K562 (cell line): ENCODE results near the gene ZSWIM1. TPM values are rescaled to one million over a fixed set of nuclear protein-coding genes. Genes with fewer than 3 reads are reported as not detected.

Source experiments
- ATAC-seq: fragments of 200-7000 bp; cut with Tn5 transposase; 3 replicates; pipeline ENCODE4 v1.9.1; 2020; ENCODE audit warnings: moderate library complexity
- BruUV-seq: library from RNA; stranded (reverse); fragments of 400-500 nt; replicated peaks from 2 replicates; lab custom pipeline; 2021; lab: Mats Ljungman, UMichigan
- CTCF ChIA-PET: fragments of 300-600 bp; formaldehyde crosslinking; extraction: SDS; loops from one replicate; lab custom pipeline; 2021; ENCODE audit warnings: low intra/inter-chr PET ratio; lab: Yijun Ruan, JAX
- POLR2A ChIA-PET: fragments of 300-600, 350-650 bp; sonication (Branson Sonifier 250); formaldehyde crosslinking; extraction: SDS; loops from one replicate; lab custom pipeline; 2021; ENCODE audit warnings: antibody characterized with exemption, inconsistent platforms; lab: Yijun Ruan, JAX
- DNase-seq, 4 experiments: peaks; one replicate each; pipeline versions ENCODE4 v3.0.0 to v3.0.0-alpha.2; 2011 to 2018; ENCODE audit warnings: low spot score in 3 of 4, mixed read lengths in 3 of 4; ENCODE audit errors: extremely low read depth in 1 of 4
- FAIRE-seq: peaks from 2 replicates; lab custom pipeline; 2011; peaks lifted over from hg19 to GRCh38; lab: Jason Lieb, UNC
- H2AFZ ChIP-seq: 2 replicates; pipeline ENCODE4 v1.6.0; 2011; ENCODE audit warnings: low read depth, low read length, control low read depth, inconsistent platforms
- H3K27ac ChIP-seq: fragments of 200-600 bp; 3 replicates; pipeline ENCODE4 v1.8.0; 2011; ENCODE audit warnings: low read depth, mild to moderate bottlenecking, control low read depth, inconsistent platforms, low read length, moderate library complexity, mixed read lengths; ENCODE audit errors: extremely low read depth
- H3K27me3 ChIP-seq, 2 experiments: fragments of 300-600 bp in 1 of 2; 2 replicates in 1 of 2; 3 replicates in 1 of 2; pipeline versions ENCODE4 v1.6.0 to v1.8.0; 2011; ENCODE audit warnings: inconsistent platforms in 2 of 2, low read length in 2 of 2, mild to moderate bottlenecking in 1 of 2, mixed read lengths in 1 of 2, moderate library complexity in 1 of 2; ENCODE audit not compliant: control insufficient read depth in 2 of 2, insufficient read depth in 2 of 2
- H3K36me3 ChIP-seq: fragments of 300-600 bp; 3 replicates; pipeline ENCODE4 v1.8.0; 2011; ENCODE audit warnings: mild to moderate bottlenecking, low read length, inconsistent platforms; ENCODE audit not compliant: control insufficient read depth, insufficient read depth
- H3K4me1 ChIP-seq, 2 experiments: fragments of 200-600 bp in 1 of 2; replicated peaks in 1 of 2; 2 replicates in 1 of 2; 3 replicates in 1 of 2; pipeline versions ENCODE4 v1.5.1 to v1.8.0; 2011; ENCODE audit warnings: inconsistent platforms in 2 of 2, low read length in 2 of 2, mild to moderate bottlenecking in 1 of 2, mixed read lengths in 1 of 2, moderate library complexity in 1 of 2; ENCODE audit not compliant: control insufficient read depth in 2 of 2, insufficient read depth in 2 of 2
- H3K4me2 ChIP-seq: 2 replicates; pipeline ENCODE4 v1.6.1; 2011; ENCODE audit warnings: low read length, control low read depth, inconsistent platforms, mixed read lengths; ENCODE audit not compliant: insufficient read depth
- H3K4me3 ChIP-seq: fragments of 200-600 bp; sonication (generic), shearing (Covaris generic); 2 replicates; pipeline ENCODE4 v1.5.1; 2016; ENCODE audit warnings: control low read depth, inconsistent platforms
- H3K79me2 ChIP-seq: fragments of 200-600 bp; 3 replicates; pipeline ENCODE4 v1.8.0; 2011; ENCODE audit warnings: low read length, inconsistent platforms; ENCODE audit not compliant: control insufficient read depth, insufficient read depth
- H3K9ac ChIP-seq, 2 experiments: 2 replicates each; pipeline versions ENCODE4 v1.6.0 to v1.6.1; 2011; ENCODE audit warnings: low read depth in 2 of 2, low read length in 2 of 2, control low read depth in 1 of 2, inconsistent platforms in 1 of 2, mild to moderate bottlenecking in 1 of 2, mixed read lengths in 1 of 2; ENCODE audit not compliant: insufficient read depth in 1 of 2
- H3K9me1 ChIP-seq: one replicate; pipeline ENCODE4 v1.6.0; 2011; ENCODE audit warnings: inconsistent platforms, mild to moderate bottlenecking, low read length, moderate library complexity; ENCODE audit not compliant: control insufficient read depth, insufficient read depth
- H3K9me3 ChIP-seq: replicated peaks from 2 replicates; pipeline ENCODE4 v1.5.1; 2011; ENCODE audit warnings: low read depth, low read length, inconsistent platforms; ENCODE audit not compliant: control insufficient read depth, insufficient read depth
- H4K20me1 ChIP-seq: replicated peaks from 2 replicates; pipeline ENCODE4 v1.6.1; 2011; ENCODE audit warnings: low read length, inconsistent platforms, mixed read lengths; ENCODE audit not compliant: control insufficient read depth, insufficient read depth
- AFF4 ChIP-seq: sonication (generic); formaldehyde crosslinking; IDR thresholded peaks from 2 replicates; pipeline ENCODE4 v1.8.0; 2023; ENCODE audit warnings: mild to moderate bottlenecking, missing genetic modification reagents
- BRD4 ChIP-seq: fragments of 200-600 bp; sonication (generic); IDR thresholded peaks from 2 replicates; pipeline ENCODE4 v1.6.1; 2017; ENCODE audit warnings: inconsistent platforms
- CXXC5 ChIP-seq: fragments of 250-450 bp; sonication (Bioruptor Pico); IDR thresholded peaks from 2 replicates; pipeline ENCODE4 v1.8.0; 2022; ENCODE audit warnings: inconsistent platforms, mild to moderate bottlenecking, moderate library complexity
- EGR1 ChIP-seq: fragments of 450-650 bp; conservative IDR thresholded peaks from 2 replicates; pipeline ENCODE4 v1.6.1; 2017; ENCODE audit warnings: mild to moderate bottlenecking
- ELF1 ChIP-seq: fragments of 200-800 bp; sonication (Bioruptor generic); IDR thresholded peaks from 2 replicates; pipeline ENCODE4 v1.6.1; 2016; ENCODE audit warnings: missing genetic modification characterization, missing compliant biosample characterization
- HIVEP1 ChIP-seq: fragments of 250-450 bp; sonication (Bioruptor Pico); IDR thresholded peaks from 2 replicates; pipeline ENCODE4 v1.4.0; 2020; ENCODE audit warnings: mild to moderate bottlenecking
- JUND ChIP-seq, 2 experiments: IDR thresholded peaks; 2 replicates in 1 of 2; 3 replicates in 1 of 2; pipeline ENCODE4 v1.6.1; 2011; ENCODE audit warnings: borderline replicate concordance in 2 of 2, low read depth in 2 of 2, low read length in 2 of 2, improper control_type of control experiment in 1 of 2, missing biosample characterization in 1 of 2, missing genetic modification characterization in 1 of 2, missing genetic modification reagents in 1 of 2
- POLR2H ChIP-seq: IDR thresholded peaks from 2 replicates; pipeline ENCODE4 v1.6.1; 2016; ENCODE audit warnings: missing genetic modification characterization, low read depth, mild to moderate bottlenecking, control low read depth, missing compliant biosample characterization, moderate library complexity
- STAT5B ChIP-seq: fragments of 250-450 bp; sonication (Bioruptor Pico); IDR thresholded peaks from 2 replicates; pipeline ENCODE4 v1.8.0; 2021; ENCODE audit warnings: mild to moderate bottlenecking, inconsistent platforms
- TRIM28 ChIP-seq: fragments of 450-650 bp; IDR thresholded peaks from 2 replicates; pipeline ENCODE4 v1.6.1; 2017
- YY1 ChIP-seq, 3 experiments: IDR thresholded peaks; 2 replicates each; pipeline ENCODE4 v1.6.1; 2011; ENCODE audit warnings: low read length in 2 of 3, mild to moderate bottlenecking in 2 of 3, moderate library complexity in 2 of 3, borderline replicate concordance in 1 of 3, control low read depth in 1 of 3, low read depth in 1 of 3; ENCODE audit not compliant: insufficient read depth in 3 of 3, insufficient replicate concordance in 2 of 3, control insufficient read depth in 1 of 3, insufficient read length in 1 of 3; ENCODE audit errors: extremely low read depth in 1 of 3
- ZFP36 ChIP-seq: fragments of 150-350 bp; IDR thresholded peaks from 2 replicates; pipeline ENCODE4 v1.6.1; 2018; ENCODE audit warnings: low read length, low read depth; ENCODE audit not compliant: partially characterized antibody
- ZFX ChIP-seq: sonication (generic); formaldehyde crosslinking; IDR thresholded peaks from 2 replicates; pipeline ENCODE4 v1.8.0; 2022; ENCODE audit warnings: mild to moderate bottlenecking, missing genetic modification reagents, moderate library complexity
- ZNF23 ChIP-seq: fragments of 250-450 bp; sonication (Bioruptor Pico); IDR thresholded peaks from 2 replicates; pipeline ENCODE4 v1.4.0; 2020; ENCODE audit warnings: mild to moderate bottlenecking
- WGBS: fragments of 100-300 bp; shearing (Covaris generic); methylation state at CpG from one replicate; pipeline ENCODE4 v1.1.6; 2016; ENCODE audit warnings: low coverage, mixed read lengths; ENCODE audit not compliant: insufficient coverage; ENCODE audit errors: missing lambda C conversion rate; 5-methylcytosine and 5-hydroxymethylcytosine counted together
- in situ Hi-C: fragments of 300-500 bp; cut with MboI; formaldehyde crosslinking; loops from 4 replicates; pipeline ENCODE4 v1.15.0; 2018; ENCODE audit warnings: inconsistent platforms, mixed read lengths
- intact Hi-C: fragments of 100-400 bp; cut with micrococcal nuclease; formaldehyde crosslinking; loops from 2 replicates; pipeline ENCODE4 v1.14.2; 2022
- polyA plus RNA-seq, 8 experiments: library from polyadenylated mRNA; depleted of rRNA in 4 of 8; stranded (reverse) in 5 of 8; unstranded in 3 of 8; fragments of >200 nt; fragmentation: Nextera tagmentation in 2 of 8; fragmentation: Illumina TruSeq in 1 of 8; extraction: Ambion mirVana in 2 of 8; extraction: Trizol in 1 of 8; gene quantifications; 2 replicates each; pipeline versions ENCODE4 v1.2.1 to v1.2.3, GENCODE V29; 2011 to 2014; ENCODE audit warnings: inconsistent platforms in 1 of 8, missing spikeins in 1 of 8
- total RNA-seq, 7 experiments: library from RNA; depleted of rRNA in 6 of 7; stranded (reverse); fragments of >200 nt in 6 of 7; fragmentation: Illumina TruSeq in 2 of 7; extraction: Trizol in 2 of 7; gene quantifications; 2 replicates each; pipeline versions ENCODE4 v1.2.1 to v1.2.3, GENCODE V29; 2011 to 2021; ENCODE audit warnings: low replicate concordance in 1 of 7
- TF ChIP-seq, protein P1 (sequence below): fragments of 200-800 bp; sonication (Bioruptor generic); IDR thresholded peaks from 2 replicates; pipeline ENCODE4 v1.6.1; 2017; ENCODE audit warnings: missing genetic modification characterization, missing compliant biosample characterization

Gene ZSWIM1
- total and polyA plus RNA-seq, 9 of the 15 experiments (the other 6 are each of a cell fraction or from before 2014, with no cell fraction given), result 2.5 to 15.6 (median 9.5) TPM

GRCh38 chr20:45833030-45833882 is 47.8 kb upstream of the ZSWIM1 start, which contains the start of gene SNX21:
TSS of gene SNX21 (plus strand) at chr20:45833799. CDS start at chr20:45833920, 121 bp downstream.
- ChIA-PET CTCF (no interaction called here), POLR2A (interaction anchor here (0.5 to 1.6 kb wide), 9 partner anchors 8 to 136 kb away, joined by 3 to 6 read pairs (median 4); partner anchors contain the start of gene PCIF1)
- Histone ChIP-seq H3K9ac (peak within 1 kb of the TSS; percentile 19 to 86; a peak in 3 of 4 replicates), H3K4me2 (peak within 1 kb of the TSS; percentile 68), H4K20me1 (no peaks in the 10 kb centered on the region), H3K27me3 (no peaks in the 10 kb centered on the region), H3K27ac (no peak within 1 kb of the TSS), H3K4me1 (peaks cover 32 to 34% of the 10 kb centered on the region in 2 experiments), H2AFZ (peak within 1 kb of the TSS; percentile 72), H3K9me3 (no peaks in the 10 kb centered on the region), H3K79me2 (no peaks in the 10 kb centered on the region), H3K4me3 (peak within 1 kb of the TSS; percentile 43), H3K9me1 (no peaks in the 10 kb centered on the region), H3K36me3 (no peaks in the 10 kb centered on the region)
- ATAC-seq, result peak; percentile 75
- BruUV-seq, result no TSS peak
- no peak for FAIRE-seq
- intact Hi-C loops, result loop anchor here (10.0 kb wide), 1 partner anchor 52 kb away; the partner anchor contains the start of genes SPATA25 and ZSWIM1
- in situ Hi-C loops, result no loop called here
- peak in 2 of 4 experiments; percentile 57 to 61 for DNase-seq
- WGBS, result 17% methylated on average over 16 of the region's 35 CpGs
- TF ChIP-seq POLR2H (tag) (no peak), AFF4 (no peak), BRD4 (no peak), CXXC5 (0 out of 2 replicates have a peak, but pooled peaks have one; percentile 42), EGR1 (peak; percentile 83), ZFX (CRISPR knock-in tag) (peak; percentile 19; the same call in 1 of the 2 replicates), TRIM28 (no peak), ZFP36 (peak; percentile 75), STAT5B (CRISPR knock-in tag) (no peak), YY1 (IDR thresholded peaks at IDR 0.05; ENCODE audit: borderline replicate concordance in 1 of 3, control insufficient read depth in 1 of 3, extremely low read depth in 1 of 3, insufficient read depth in 3 of 3, insufficient read length in 1 of 3, insufficient replicate concordance in 2 of 3, low read depth in 1 of 3, low read length in 2 of 3) (peak in 1 of 3 experiments; percentile 7), ZNF23 (CRISPR knock-in tag) (no peak), JUND (IDR thresholded peaks at IDR 0.05; ENCODE audit: borderline replicate concordance, low read depth, low read length) (0 out of 2 replicates have a peak, but pooled peaks have one; percentile 8), JUND (tag; IDR thresholded peaks at IDR 0.05; ENCODE audit: borderline replicate concordance, low read depth, low read length) (no peak), ELF1 (tag) (no peak), HIVEP1 (CRISPR knock-in tag) (no peak)
- TF ChIP-seq, protein P1, sequence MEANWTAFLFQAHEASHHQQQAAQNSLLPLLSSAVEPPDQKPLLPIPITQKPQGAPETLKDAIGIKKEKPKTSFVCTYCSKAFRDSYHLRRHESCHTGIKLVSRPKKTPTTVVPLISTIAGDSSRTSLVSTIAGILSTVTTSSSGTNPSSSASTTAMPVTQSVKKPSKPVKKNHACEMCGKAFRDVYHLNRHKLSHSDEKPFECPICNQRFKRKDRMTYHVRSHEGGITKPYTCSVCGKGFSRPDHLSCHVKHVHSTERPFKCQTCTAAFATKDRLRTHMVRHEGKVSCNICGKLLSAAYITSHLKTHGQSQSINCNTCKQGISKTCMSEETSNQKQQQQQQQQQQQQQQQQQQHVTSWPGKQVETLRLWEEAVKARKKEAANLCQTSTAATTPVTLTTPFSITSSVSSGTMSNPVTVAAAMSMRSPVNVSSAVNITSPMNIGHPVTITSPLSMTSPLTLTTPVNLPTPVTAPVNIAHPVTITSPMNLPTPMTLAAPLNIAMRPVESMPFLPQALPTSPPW (CRISPR knock-in tag), result peak; percentile 64
